Hepatocyte (in vitro differentiated cells): ENCODE measurements around the gene AOPEP. TPM values are rescaled to one million over a fixed set of nuclear protein-coding genes. Genes with fewer than 3 reads are reported as not detected.
A peak's percentile ranks its signal among the peaks of the same experiment; 100 is the strongest.

Source experiments
- DNase-seq: peaks from one replicate; pipeline ENCODE4 v3.0.0-alpha.2; 2016; ENCODE audit warnings: low spot score
- H2AFZ ChIP-seq: fragments of 200-600 bp; sonication (generic); 2 replicates; pipeline ENCODE4 v1.6.0; 2016; ENCODE audit warnings: antibody characterized with exemption, mild to moderate bottlenecking
- H3K27ac ChIP-seq: fragments of 200-600 bp; sonication (generic); 2 replicates; pipeline ENCODE4 v1.5.1; 2016; ENCODE audit warnings: mild to moderate bottlenecking
- H3K27me3 ChIP-seq: fragments of 200-600 bp; sonication (generic); 2 replicates; pipeline ENCODE4 v1.6.1; 2016
- H3K36me3 ChIP-seq: fragments of 200-600 bp; sonication (generic); replicated peaks from 2 replicates; pipeline ENCODE4 v1.5.1; 2016; ENCODE audit warnings: low read depth; ENCODE audit not compliant: insufficient read depth
- H3K4me1 ChIP-seq: fragments of 200-600 bp; sonication (generic); 2 replicates; pipeline ENCODE4 v1.5.1; 2016; ENCODE audit warnings: mild to moderate bottlenecking, moderate library complexity; ENCODE audit not compliant: insufficient read depth
- H3K4me2 ChIP-seq: fragments of 200-600 bp; sonication (generic); 2 replicates; pipeline ENCODE4 v1.6.0; 2016
- H3K4me3 ChIP-seq: fragments of 200-600 bp; sonication (generic); 2 replicates; pipeline ENCODE4 v1.5.1; 2016; ENCODE audit warnings: mild to moderate bottlenecking
- H3K79me2 ChIP-seq: fragments of 200-600 bp; sonication (generic); 2 replicates; pipeline ENCODE4 v1.6.0; 2017; ENCODE audit warnings: mild to moderate bottlenecking
- H3K9me2 ChIP-seq: fragments of 200-600 bp; sonication (generic); replicated peaks from 2 replicates; pipeline ENCODE4 v1.6.0; 2017; ENCODE audit warnings: mild to moderate bottlenecking; ENCODE audit not compliant: insufficient read depth
- H3K9me3 ChIP-seq: fragments of 200-600 bp; sonication (generic); 2 replicates; pipeline ENCODE4 v1.5.1; 2016; ENCODE audit warnings: low read depth, mild to moderate bottlenecking
- H4K20me1 ChIP-seq: fragments of 200-600 bp; sonication (generic); 2 replicates; pipeline ENCODE4 v1.6.0; 2016; ENCODE audit warnings: mild to moderate bottlenecking; ENCODE audit not compliant: insufficient read depth, poor library complexity, severe bottlenecking
- CTCF ChIP-seq: fragments of 200-600 bp; sonication (generic); IDR thresholded peaks from 2 replicates; pipeline ENCODE4 v1.5.1; 2016; ENCODE audit warnings: antibody characterized with exemption, mild to moderate bottlenecking; ENCODE audit not compliant: poor library complexity
- EZH2 ChIP-seq: fragments of 200-600 bp; sonication (generic); IDR thresholded peaks from 2 replicates; pipeline ENCODE4 v1.6.1; 2016; ENCODE audit warnings: antibody characterized with exemption, mild to moderate bottlenecking, borderline replicate concordance
- EZH2phosphoT487 ChIP-seq: fragments of 200-600 bp; sonication (generic); IDR thresholded peaks from one replicate; pipeline ENCODE4 v1.6.1; 2018; ENCODE audit warnings: antibody characterized with exemption, mild to moderate bottlenecking, low read depth, moderate library complexity; ENCODE audit not compliant: unreplicated experiment, severe bottlenecking
- WGBS: methylation state at CpG from one replicate; pipeline ENCODE4 v1.1.6; 2016; ENCODE audit warnings: low lambda C conversion rate; ENCODE audit errors: missing lambda C conversion rate; 5-methylcytosine and 5-hydroxymethylcytosine counted together
- polyA plus RNA-seq: library from polyadenylated mRNA; unstranded; fragments of >200 nt; fragmentation: Nextera tagmentation; extraction: Ambion mirVana; gene quantifications from 2 replicates; pipeline ENCODE4 v1.2.1, GENCODE V29; 2016
- total RNA-seq: library from RNA; depleted of rRNA; stranded (reverse); fragments of >200 nt; gene quantifications from 2 replicates; pipeline ENCODE4 v1.2.3, GENCODE V29; 2014

Gene AOPEP
- total and polyA plus RNA-seq, 2 experiments from 2014 or later = 82.8 to 101 TPM

GRCh38 chr9:94736759-94737158, 10.3 kb downstream of the AOPEP start:
- peaks cover 17% of the 10 kb centered on the region for H3K4me1 ChIP-seq
- H3K4me2 ChIP-seq = no peak overlapping the region
- no peaks in the 10 kb centered on the region for H3K27me3 ChIP-seq
- H4K20me1 ChIP-seq = no peaks in the 10 kb centered on the region
- H2AFZ ChIP-seq = no peak overlapping the region
- no peaks in the 10 kb centered on the region for H3K36me3 ChIP-seq
- no peak overlapping the region for H3K4me3 ChIP-seq
- TF ChIP-seq EZH2phosphoT487 (no peak), CTCF (no peak), EZH2 (no peak)
- H3K9me2 ChIP-seq = no peaks in the 10 kb centered on the region
- no peak for DNase-seq
- H3K27ac ChIP-seq = no peak overlapping the region
- H3K79me2 ChIP-seq = peaks cover 47% of the 10 kb centered on the region
- H3K9me3 ChIP-seq = no peaks in the 10 kb centered on the region

- H2AFZ ChIP-seq = no peak overlapping the region
- WGBS = 57% methylated on average over 3 of the region's 3 CpGs
These were observed 13.8 kb downstream of the AOPEP start for GRCh38 chr9:94740145-94740840.

GRCh38 chr9:94741866-94742265, 15.4 kb downstream of the AOPEP start:
- H3K79me2 ChIP-seq = peaks cover 39% of the 10 kb centered on the region
- DNase-seq = no peak

More at GRCh38 chr9:94740145-94740840, 13.8 kb downstream of the AOPEP start:
- H3K4me1 ChIP-seq = peaks cover 19% of the 10 kb centered on the region
- H3K27ac ChIP-seq = peak overlapping the region; percentile 61
- H4K20me1 ChIP-seq = no peaks in the 10 kb centered on the region
- no peak for DNase-seq
- H3K79me2 ChIP-seq = peaks cover 47% of the 10 kb centered on the region
- H3K9me3 ChIP-seq = no peaks in the 10 kb centered on the region
- no peaks in the 10 kb centered on the region for H3K27me3 ChIP-seq
- TF ChIP-seq CTCF (peak; percentile 16), EZH2phosphoT487 (no peak)
- H3K9me2 ChIP-seq = no peaks in the 10 kb centered on the region
- no peak overlapping the region for H3K4me3 ChIP-seq
- H3K36me3 ChIP-seq = no peaks in the 10 kb centered on the region
- H3K4me2 ChIP-seq = peak overlapping the region; percentile 36

More at GRCh38 chr9:94741866-94742265, 15.4 kb downstream of the AOPEP start:
- Histone ChIP-seq H3K27me3 (no peaks in the 10 kb centered on the region), H3K9me3 (no peaks in the 10 kb centered on the region), H4K20me1 (no peaks in the 10 kb centered on the region), H3K27ac (peak overlapping the region; percentile 56), H3K4me1 (peaks cover 26% of the 10 kb centered on the region), H3K4me3 (no peak overlapping the region), H3K36me3 (no peaks in the 10 kb centered on the region), H3K4me2 (no peak overlapping the region), H2AFZ (no peak overlapping the region), H3K9me2 (no peaks in the 10 kb centered on the region)
- 37% methylated on average over 3 of the region's 3 CpGs for WGBS
- TF ChIP-seq CTCF (no peak), EZH2phosphoT487 (no peak), EZH2 (no peak)
